CD4-positive, CD25-positive, alpha-beta regulatory T cell (primary cell): ENCODE data around the gene APOB. TPM values are rescaled to one million over a fixed set of nuclear protein-coding genes. Genes with fewer than 3 reads are reported as not detected.

Source experiments
- ATAC-seq, 2 donors: fragments of 150-1000 bp; cut with Tn5 transposase; one replicate each; pipeline ENCODE4 v1.10.0; 2021; ENCODE audit warnings: low read depth in 2 of 2, moderate number of reproducible peaks in 2 of 2, moderate library complexity in 1 of 2
- DNase-seq, 3 donors: peaks; one replicate each; pipeline versions ENCODE4 v3.0.0 to v3.0.0-alpha.2; 2012 to 2022; ENCODE audit warnings: mixed read lengths in 1 of 3
- H3K27ac ChIP-seq: one replicate; pipeline ENCODE4 v1.7.0; 2013; ENCODE audit warnings: mild to moderate bottlenecking, low read length; ENCODE audit not compliant: insufficient read depth, poor library complexity, severe bottlenecking
- H3K27me3 ChIP-seq: one replicate; pipeline ENCODE4 v1.7.0; 2013; ENCODE audit warnings: low read length; ENCODE audit not compliant: control insufficient read depth, insufficient read depth
- H3K36me3 ChIP-seq: one replicate; pipeline ENCODE4 v1.7.0; 2013; ENCODE audit warnings: mild to moderate bottlenecking, low read length, moderate library complexity; ENCODE audit not compliant: control insufficient read depth, insufficient read depth
- H3K4me1 ChIP-seq: 2 replicates; pipeline ENCODE4 v1.7.0; 2013; ENCODE audit warnings: mild to moderate bottlenecking, low read length; ENCODE audit not compliant: insufficient read depth, control insufficient read depth, poor library complexity, severe bottlenecking
- H3K4me3 ChIP-seq: one replicate; pipeline ENCODE4 v1.7.0; 2013; ENCODE audit warnings: low read depth, mild to moderate bottlenecking, low read length, moderate library complexity
- H3K9me3 ChIP-seq, 2 experiments: 1 replicate in 1 of 2; 2 replicates in 1 of 2; pipeline ENCODE4 v1.7.0; 2013; ENCODE audit warnings: low read length in 2 of 2, mild to moderate bottlenecking in 1 of 2, moderate library complexity in 1 of 2; ENCODE audit not compliant: control insufficient read depth in 2 of 2
- H3K27ac Mint-ChIP-seq, 3 donors: one replicate each; pipeline ENCODE4 v1.8.0; 2020 to 2022; ENCODE audit warnings: mild to moderate bottlenecking in 3 of 3, mixed read lengths in 3 of 3, moderate library complexity in 2 of 3
- H3K27me3 Mint-ChIP-seq: one replicate; pipeline ENCODE4 v1.8.0; 2022; ENCODE audit warnings: mild to moderate bottlenecking, mixed read lengths
- H3K36me3 Mint-ChIP-seq: one replicate; pipeline ENCODE4 v1.8.0; 2020; ENCODE audit warnings: mixed read lengths
- H3K4me1 Mint-ChIP-seq, 4 donors: one replicate each; pipeline ENCODE4 v1.8.0; 2020 to 2022; ENCODE audit warnings: mixed read lengths in 4 of 4, mild to moderate bottlenecking in 1 of 4
- H3K4me3 Mint-ChIP-seq, 4 donors: one replicate each; pipeline ENCODE4 v1.8.0; 2020 to 2022; ENCODE audit warnings: mild to moderate bottlenecking in 4 of 4, mixed read lengths in 4 of 4, moderate library complexity in 3 of 4
- H3K9me3 Mint-ChIP-seq, 7 donors: one replicate each; pipeline ENCODE4 v1.8.0; 2020 to 2022; ENCODE audit warnings: mixed read lengths in 7 of 7, mild to moderate bottlenecking in 3 of 7, moderate library complexity in 2 of 7
- polyA plus RNA-seq, 4 donors: library from polyadenylated mRNA; unstranded; fragments of 300-500 nt; fragmentation: Illumina TruSeq; gene quantifications; one replicate each; pipeline ENCODE4 v1.2.3, GENCODE V29; 2021
- total RNA-seq: library from RNA; stranded (reverse); gene quantifications from one replicate; pipeline ENCODE4 v1.2.3, GENCODE V29; 2022

APOB gene
- total and polyA plus RNA-seq, 5 donors from 2014 or later, result not detected

DNA sequence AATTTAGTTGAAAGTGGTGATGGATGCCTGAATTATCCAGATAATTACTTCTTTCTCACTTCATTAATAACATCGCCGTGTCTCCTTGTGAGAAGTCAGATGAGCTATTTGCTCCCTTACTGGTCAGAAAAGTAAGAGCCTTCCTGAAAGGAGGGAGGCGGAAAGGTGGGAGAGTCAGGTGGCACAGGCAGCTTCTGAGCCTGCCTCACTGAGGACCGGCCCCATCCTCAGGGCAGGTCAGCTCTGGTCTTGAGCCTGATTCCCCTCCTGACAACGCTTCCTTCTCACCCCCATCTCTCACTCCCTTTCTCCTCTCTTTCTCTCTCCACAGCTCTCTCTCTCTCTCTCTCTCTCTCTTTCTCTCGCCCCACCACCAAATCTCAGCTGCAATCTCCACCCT is 10.1 kb upstream of the APOB start:
- Histone ChIP-seq H3K27ac (no peak overlapping the region), H3K4me1 (no peaks in the 10 kb centered on the region), H3K36me3 (no peaks in the 10 kb centered on the region), H3K4me3 (no peak overlapping the region), H3K27me3 (no peaks in the 10 kb centered on the region), H3K9me3 (no peaks in the 10 kb centered on the region)
- no peaks in the 10 kb centered on the region for H3K27me3 Mint-ChIP-seq
- ATAC-seq (no peak), DNase-seq (no peak)
- H3K4me3 Mint-ChIP-seq, result no peak overlapping the region
- no peaks in the 10 kb centered on the region for H3K4me1 Mint-ChIP-seq
- no peaks in the 10 kb centered on the region for H3K36me3 Mint-ChIP-seq
- H3K27ac Mint-ChIP-seq, result peak overlapping the region in 1 of 3 donors; percentile 38
- peaks cover 0 to 1% (median 0%) of the 10 kb centered on the region in 7 donors for H3K9me3 Mint-ChIP-seq

GRCh38 chr2:21052044-21052443 is 8.2 kb upstream of the APOB start:
- no peak overlapping the region for H3K27ac Mint-ChIP-seq
- no peaks in the 10 kb centered on the region for H3K36me3 Mint-ChIP-seq
- Histone ChIP-seq H3K27ac (no peak overlapping the region), H3K36me3 (no peaks in the 10 kb centered on the region), H3K27me3 (no peaks in the 10 kb centered on the region), H3K4me1 (no peaks in the 10 kb centered on the region), H3K4me3 (no peak overlapping the region), H3K9me3 (no peaks in the 10 kb centered on the region)
- no peaks in the 10 kb centered on the region for H3K4me1 Mint-ChIP-seq
- DNase-seq, result no peak
- H3K27me3 Mint-ChIP-seq, result no peaks in the 10 kb centered on the region
- H3K4me3 Mint-ChIP-seq, result no peak overlapping the region
- peaks cover 0 to 1% (median 0%) of the 10 kb centered on the region in 7 donors for H3K9me3 Mint-ChIP-seq
- no peak for ATAC-seq

GRCh38 chr2:21050164-21050563 is 6.3 kb upstream of the APOB start:
- no peaks in the 10 kb centered on the region for H3K36me3 ChIP-seq
- no peaks in the 10 kb centered on the region for H3K4me1 Mint-ChIP-seq
- ATAC-seq, result no peak
- no peak overlapping the region for H3K27ac ChIP-seq
- no peak overlapping the region for H3K4me3 Mint-ChIP-seq
- no peaks in the 10 kb centered on the region for H3K9me3 ChIP-seq
- DNase-seq, result no peak
- H3K9me3 Mint-ChIP-seq, result peaks cover 0 to 1% (median 0%) of the 10 kb centered on the region in 7 donors
- no peaks in the 10 kb centered on the region for H3K27me3 ChIP-seq
- no peak overlapping the region for H3K4me3 ChIP-seq
- no peak overlapping the region for H3K27ac Mint-ChIP-seq
- H3K36me3 Mint-ChIP-seq, result no peaks in the 10 kb centered on the region
- peaks cover 5% of the 10 kb centered on the region for H3K27me3 Mint-ChIP-seq
- no peaks in the 10 kb centered on the region for H3K4me1 ChIP-seq

DNA sequence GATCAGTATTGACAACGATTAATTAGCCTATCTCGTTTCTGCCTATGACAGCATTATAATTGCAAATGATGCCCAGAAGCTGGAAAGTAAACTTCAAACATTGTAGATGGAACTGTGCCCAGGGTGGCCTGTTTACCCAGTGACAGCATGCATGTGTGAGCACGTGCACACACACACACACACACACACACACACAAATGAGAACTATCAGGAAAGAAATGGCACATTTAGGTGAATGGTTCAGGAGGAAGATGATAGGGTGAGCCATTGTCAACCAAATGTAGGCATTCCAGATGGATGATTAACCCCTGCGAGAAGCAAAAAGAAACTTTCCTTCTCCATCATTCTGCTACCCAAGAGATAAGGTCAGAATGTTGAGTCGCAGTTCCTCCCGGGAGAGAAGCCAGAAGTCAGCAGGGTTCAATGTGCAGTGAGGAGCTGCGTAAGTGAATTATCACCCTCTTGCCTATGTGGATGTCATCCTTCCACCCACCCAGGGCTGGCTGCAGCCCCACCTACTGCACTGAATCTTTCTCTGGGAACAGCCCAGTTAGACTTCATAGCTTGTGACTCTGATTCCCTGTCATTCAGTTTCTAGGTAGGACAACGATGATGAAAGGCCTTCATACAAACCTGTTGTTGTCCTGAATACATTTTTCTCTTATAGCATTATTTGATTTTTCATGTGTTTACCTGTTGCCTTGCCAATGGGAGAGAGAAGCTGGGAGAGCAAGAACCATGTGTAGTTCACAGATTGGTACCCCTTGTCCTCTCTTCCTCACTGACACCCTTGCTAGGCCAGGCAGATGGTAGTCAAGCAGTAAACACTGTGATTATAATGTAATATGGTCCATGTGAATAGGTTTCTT is 3.5 kb upstream of the APOB start:
- ATAC-seq (no peak), DNase-seq (no peak)
- Histone ChIP-seq H3K9me3 (no peaks in the 10 kb centered on the region), H3K27me3 (no peaks in the 10 kb centered on the region), H3K27ac (no peak overlapping the region), H3K36me3 (no peaks in the 10 kb centered on the region), H3K4me1 (no peaks in the 10 kb centered on the region), H3K4me3 (no peak overlapping the region)
- peaks cover 11% of the 10 kb centered on the region for H3K27me3 Mint-ChIP-seq
- H3K27ac Mint-ChIP-seq, result no peak overlapping the region
- no peaks in the 10 kb centered on the region for H3K36me3 Mint-ChIP-seq
- peaks cover 0 to 4% (median 2%) of the 10 kb centered on the region in 4 donors for H3K4me1 Mint-ChIP-seq
- no peak overlapping the region for H3K4me3 Mint-ChIP-seq
- H3K9me3 Mint-ChIP-seq, result no peaks in the 10 kb centered on the region

GRCh38 chr2:21046506-21046905 is 2.6 kb upstream of the APOB start:
- no peak for ATAC-seq
- no peaks in the 10 kb centered on the region for H3K9me3 Mint-ChIP-seq
- Histone ChIP-seq H3K4me3 (no peak overlapping the region), H3K9me3 (no peaks in the 10 kb centered on the region), H3K36me3 (no peaks in the 10 kb centered on the region), H3K27me3 (no peaks in the 10 kb centered on the region), H3K27ac (no peak overlapping the region), H3K4me1 (no peaks in the 10 kb centered on the region)
- no peak overlapping the region for H3K4me3 Mint-ChIP-seq
- peaks cover 0 to 4% (median 2%) of the 10 kb centered on the region in 4 donors for H3K4me1 Mint-ChIP-seq
- no peaks in the 10 kb centered on the region for H3K36me3 Mint-ChIP-seq
- no peak for DNase-seq
- H3K27me3 Mint-ChIP-seq, result peaks cover 12% of the 10 kb centered on the region
- no peak overlapping the region for H3K27ac Mint-ChIP-seq

DNA sequence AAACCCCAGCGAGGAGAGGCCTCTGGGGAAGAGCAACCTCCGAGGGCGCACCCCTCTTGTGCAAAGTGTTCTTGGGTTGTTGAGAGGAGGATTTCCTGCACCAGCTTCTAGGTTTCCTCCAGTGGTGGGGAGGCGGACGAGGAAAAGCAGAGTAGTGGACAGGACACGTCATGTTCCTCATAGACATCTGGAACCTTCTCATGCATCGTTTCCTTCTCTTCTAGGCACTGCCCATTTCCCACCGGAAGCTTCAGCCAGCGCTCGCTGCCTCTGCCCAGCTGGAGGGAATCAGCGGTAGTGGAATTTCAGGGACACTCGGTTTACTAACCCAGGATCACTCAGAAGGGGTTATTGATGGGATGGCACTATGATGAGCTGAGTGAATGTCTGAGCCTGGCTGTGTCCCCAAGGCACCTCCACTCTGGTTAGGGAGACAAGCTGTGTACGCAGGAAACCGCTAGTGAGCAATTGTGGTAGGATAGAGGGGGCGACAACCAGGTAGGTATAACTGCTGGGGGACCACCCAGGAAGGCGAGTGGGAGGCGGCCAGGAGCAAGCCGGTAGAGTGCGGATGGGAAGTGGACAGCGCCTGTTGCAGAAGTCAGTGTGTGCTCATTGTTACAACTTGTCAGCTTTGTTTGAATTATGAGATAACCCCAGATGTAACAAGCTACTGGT is 960 bp upstream of the APOB start:
- no peak for DNase-seq
- Mint-ChIP-seq H3K36me3 (no peaks in the 10 kb centered on the region), H3K9me3 (no peaks in the 10 kb centered on the region), H3K27me3 (peaks cover 16% of the 10 kb centered on the region), H3K4me3 (no peak overlapping the region), H3K4me1 (peaks cover 0 to 4% (median 2%) of the 10 kb centered on the region in 4 donors), H3K27ac (no peak overlapping the region)
- no peak for ATAC-seq
- Histone ChIP-seq H3K4me1 (no peaks in the 10 kb centered on the region), H3K27ac (no peak overlapping the region), H3K27me3 (no peaks in the 10 kb centered on the region), H3K9me3 (no peaks in the 10 kb centered on the region), H3K36me3 (no peaks in the 10 kb centered on the region), H3K4me3 (no peak overlapping the region)

DNA sequence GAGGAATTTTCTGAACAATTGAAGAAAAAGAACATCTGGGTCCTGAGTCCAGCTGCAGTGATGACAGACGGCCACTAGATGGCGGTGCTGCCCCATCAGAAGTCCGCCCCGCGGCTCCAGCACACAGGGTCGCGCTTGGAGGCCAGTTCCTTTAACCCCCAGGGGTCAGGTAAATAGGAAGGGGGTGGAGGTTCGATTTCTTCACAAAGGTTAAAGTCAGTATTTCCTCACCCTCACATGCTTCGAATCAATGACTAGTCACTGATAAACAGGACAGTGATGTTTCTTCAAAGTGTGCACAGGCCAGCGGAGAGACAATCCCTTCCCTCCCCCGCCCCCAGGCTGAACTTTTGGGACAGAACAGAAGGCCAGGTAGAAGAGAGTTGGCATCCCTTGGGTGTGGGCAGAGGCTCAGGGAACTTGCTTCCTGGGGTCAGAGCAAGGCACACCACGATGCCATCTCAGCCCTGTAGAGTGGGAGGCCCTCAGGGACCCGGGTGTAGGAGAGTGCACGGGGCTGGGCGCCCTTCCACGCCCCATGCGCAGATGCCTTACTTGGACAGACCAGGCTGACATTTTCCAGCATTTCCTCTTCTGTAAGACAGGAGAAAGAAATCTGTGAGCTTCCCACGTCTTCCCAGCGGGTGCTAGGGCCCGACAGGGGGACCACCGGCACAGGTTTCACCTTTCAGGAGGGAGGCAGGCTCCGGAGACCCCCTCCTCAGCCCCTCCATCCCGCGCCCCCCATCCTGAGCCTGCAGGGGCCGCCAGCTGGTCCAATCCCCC is 722 bp downstream of the APOB start:
- Histone ChIP-seq H3K27ac (no peak overlapping the region), H3K4me1 (no peaks in the 10 kb centered on the region), H3K36me3 (no peaks in the 10 kb centered on the region), H3K27me3 (no peaks in the 10 kb centered on the region), H3K9me3 (no peaks in the 10 kb centered on the region), H3K4me3 (no peak overlapping the region)
- Mint-ChIP-seq H3K27ac (no peak overlapping the region), H3K4me3 (peak overlapping the region in 2 of 4 donors; percentile 40 to 59), H3K27me3 (peaks cover 16% of the 10 kb centered on the region), H3K9me3 (peaks cover 0 to 2% (median 0%) of the 10 kb centered on the region in 7 donors), H3K4me1 (peaks cover 0 to 4% (median 2%) of the 10 kb centered on the region in 4 donors), H3K36me3 (no peaks in the 10 kb centered on the region)
- ATAC-seq (peak; percentile 52 to 61), DNase-seq (peak; percentile 26 to 54 (median 32))
